GM10266 (cell line): ENCODE measurements around the gene TNIP1.

Experiments used
- DNase-seq: peaks from one replicate; pipeline ENCODE4 v3.0.0; 2012; ENCODE audit errors: extremely low spot score
- TF ChIP-seq, protein P1 (sequence below): IDR thresholded peaks from 2 replicates; pipeline ENCODE4 v1.5.1; 2012; ENCODE audit warnings: mild to moderate bottlenecking, low read depth; ENCODE audit not compliant: control insufficient read depth, insufficient read depth; ENCODE audit errors: missing control alignments

The TNIP1 gene

DNA sequence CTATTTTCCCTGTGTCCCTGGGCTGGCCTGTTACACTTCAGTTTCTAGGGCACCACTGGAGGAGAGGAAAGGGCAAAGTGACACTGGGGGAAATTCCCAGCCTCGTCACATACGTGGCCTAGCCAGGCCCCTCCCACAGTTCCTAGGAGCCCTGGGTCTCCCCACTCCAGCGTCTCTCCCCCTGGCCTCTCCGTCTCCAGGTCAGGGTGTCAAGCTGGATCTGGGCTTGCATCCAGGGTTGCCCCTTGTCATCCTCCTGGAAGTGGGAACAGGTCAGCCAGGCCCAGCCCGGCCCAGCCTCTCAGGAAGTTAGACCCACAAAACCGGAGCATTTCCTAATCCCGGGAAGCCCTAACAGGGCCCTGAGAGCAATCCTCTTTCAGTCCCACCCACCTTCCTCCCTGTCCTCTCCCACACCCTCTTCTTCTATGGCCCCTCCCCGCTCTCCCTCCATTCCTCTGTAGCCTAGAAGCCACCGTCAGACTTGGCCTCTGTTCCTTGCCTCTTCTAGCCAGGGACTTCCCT lies 4.7 kb upstream of the TNIP1 start:
- TF ChIP-seq, protein P1, sequence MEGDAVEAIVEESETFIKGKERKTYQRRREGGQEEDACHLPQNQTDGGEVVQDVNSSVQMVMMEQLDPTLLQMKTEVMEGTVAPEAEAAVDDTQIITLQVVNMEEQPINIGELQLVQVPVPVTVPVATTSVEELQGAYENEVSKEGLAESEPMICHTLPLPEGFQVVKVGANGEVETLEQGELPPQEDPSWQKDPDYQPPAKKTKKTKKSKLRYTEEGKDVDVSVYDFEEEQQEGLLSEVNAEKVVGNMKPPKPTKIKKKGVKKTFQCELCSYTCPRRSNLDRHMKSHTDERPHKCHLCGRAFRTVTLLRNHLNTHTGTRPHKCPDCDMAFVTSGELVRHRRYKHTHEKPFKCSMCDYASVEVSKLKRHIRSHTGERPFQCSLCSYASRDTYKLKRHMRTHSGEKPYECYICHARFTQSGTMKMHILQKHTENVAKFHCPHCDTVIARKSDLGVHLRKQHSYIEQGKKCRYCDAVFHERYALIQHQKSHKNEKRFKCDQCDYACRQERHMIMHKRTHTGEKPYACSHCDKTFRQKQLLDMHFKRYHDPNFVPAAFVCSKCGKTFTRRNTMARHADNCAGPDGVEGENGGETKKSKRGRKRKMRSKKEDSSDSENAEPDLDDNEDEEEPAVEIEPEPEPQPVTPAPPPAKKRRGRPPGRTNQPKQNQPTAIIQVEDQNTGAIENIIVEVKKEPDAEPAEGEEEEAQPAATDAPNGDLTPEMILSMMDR = no peak
- DNase-seq = no peak

DNA sequence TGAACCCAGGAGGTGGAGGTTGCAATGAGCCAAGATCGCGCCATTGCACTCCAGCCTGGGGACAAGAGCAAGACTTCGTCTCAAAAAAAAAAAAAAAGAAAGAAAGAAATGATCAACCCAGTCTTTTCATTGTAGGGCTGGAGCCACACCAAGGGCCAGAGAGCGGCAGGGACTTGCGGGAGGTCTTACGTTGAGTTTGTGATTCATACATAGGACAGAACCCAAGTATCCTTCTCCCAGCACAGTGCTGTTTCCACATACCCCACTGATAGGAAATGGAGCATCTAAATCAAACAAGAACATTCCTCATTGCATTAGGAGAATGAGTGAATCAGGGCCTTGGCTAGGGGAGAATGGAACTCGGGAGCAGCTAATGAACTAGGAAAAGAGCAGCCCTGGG lies 3.5 kb upstream of the TNIP1 start:
- TF ChIP-seq, protein P1 = no peak
- no peak for DNase-seq

DNA sequence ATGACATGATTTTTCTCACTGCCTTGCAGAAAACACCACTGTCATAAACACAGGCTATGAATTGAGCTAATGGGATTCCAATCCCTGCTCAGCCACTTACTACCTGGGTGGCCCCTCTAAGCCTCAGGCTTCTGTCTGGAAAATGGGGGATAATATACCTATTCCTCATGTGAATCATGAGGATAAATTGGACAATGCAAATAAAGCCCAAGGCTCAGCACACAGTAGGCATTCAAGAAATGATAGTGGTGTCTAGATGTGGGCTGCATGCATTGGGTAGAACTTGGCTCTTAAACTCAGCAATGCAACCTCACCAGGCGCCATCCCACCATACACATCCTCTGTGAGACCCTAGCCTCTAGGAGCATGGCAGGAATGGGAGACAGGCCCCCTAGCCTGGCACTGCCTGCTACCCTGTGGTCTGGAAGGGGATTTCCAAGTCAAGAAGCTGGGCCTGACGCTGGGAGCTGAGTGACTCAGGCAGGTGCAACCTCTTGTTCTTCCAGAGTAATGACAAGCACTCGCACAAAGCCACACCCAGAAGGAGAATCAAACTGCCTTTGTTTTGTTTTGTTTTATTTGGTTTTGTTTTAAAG lies 2.3 kb upstream of the TNIP1 start:
- TF ChIP-seq, protein P1 = no peak
- no peak for DNase-seq

DNA sequence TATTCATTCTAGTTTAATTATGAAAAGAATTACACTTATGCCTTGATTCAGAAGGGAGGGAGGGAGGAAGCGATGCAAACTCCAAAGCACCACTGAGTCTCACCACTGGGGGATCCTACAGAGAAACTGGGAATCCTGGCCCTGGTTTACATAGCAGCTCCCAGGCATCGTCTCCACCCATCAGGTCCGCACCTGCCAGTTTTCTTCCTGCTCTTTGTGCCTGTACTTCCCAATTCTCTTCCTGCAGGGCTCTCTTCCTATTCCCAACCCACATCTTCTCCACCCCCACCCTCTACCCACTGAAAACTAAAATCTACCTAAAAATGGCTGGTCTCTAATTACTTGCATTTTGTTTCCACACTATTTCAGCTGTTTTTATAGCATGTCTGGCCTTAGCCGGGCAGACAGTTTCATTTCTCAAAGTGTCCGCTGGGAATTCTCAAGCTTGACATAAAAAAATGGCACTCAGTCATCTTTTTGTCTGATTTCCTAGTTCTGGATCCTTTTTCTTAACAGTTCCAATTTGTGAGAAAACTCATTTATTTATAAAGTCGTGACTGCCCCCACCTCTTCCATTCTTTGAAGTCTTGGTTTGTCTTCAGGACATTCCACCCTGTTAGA lies 1.6 kb upstream of the TNIP1 start:
- TF ChIP-seq, protein P1 = no peak
- no peak for DNase-seq

DNA sequence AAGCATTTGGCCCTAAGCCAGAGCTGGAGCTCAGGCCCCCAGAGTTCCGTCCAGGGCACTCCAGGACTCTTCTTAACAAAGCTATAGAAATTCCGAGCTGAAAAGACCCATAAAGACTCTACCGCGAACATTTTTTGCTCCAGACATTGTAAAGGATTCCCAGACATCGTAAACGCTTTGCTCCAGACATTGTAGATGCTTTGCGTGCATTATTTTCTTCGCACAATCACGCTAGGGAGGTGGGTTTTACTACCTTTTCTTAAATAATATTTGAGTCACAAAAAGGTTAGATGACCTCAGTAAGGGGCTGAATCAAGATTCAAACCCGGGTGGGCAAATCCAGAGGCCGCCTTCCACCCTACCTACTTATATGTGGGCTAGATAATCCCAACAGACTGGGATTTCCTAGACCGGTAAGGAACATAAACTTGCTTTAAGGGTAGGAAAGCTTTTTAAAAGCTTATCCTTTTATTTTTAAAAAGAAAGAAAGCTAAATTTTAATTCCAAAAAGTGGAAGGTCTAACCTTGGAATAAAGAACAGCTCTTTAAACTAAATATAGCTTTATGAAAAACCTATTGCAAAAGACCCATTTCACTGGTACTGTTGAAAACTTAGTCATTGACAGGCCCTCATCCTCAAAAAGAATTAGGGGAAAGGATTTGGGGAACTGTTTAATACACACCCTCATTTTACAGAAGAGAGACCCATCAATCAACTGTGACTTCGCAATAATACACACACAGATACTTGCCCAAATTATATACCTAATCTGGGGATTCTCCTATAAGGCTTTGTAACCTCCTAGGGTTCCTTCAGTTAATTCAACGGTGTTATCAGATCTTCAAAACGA lies 822 bp upstream of the TNIP1 start:
- TF ChIP-seq, protein P1 = no peak

DNA sequence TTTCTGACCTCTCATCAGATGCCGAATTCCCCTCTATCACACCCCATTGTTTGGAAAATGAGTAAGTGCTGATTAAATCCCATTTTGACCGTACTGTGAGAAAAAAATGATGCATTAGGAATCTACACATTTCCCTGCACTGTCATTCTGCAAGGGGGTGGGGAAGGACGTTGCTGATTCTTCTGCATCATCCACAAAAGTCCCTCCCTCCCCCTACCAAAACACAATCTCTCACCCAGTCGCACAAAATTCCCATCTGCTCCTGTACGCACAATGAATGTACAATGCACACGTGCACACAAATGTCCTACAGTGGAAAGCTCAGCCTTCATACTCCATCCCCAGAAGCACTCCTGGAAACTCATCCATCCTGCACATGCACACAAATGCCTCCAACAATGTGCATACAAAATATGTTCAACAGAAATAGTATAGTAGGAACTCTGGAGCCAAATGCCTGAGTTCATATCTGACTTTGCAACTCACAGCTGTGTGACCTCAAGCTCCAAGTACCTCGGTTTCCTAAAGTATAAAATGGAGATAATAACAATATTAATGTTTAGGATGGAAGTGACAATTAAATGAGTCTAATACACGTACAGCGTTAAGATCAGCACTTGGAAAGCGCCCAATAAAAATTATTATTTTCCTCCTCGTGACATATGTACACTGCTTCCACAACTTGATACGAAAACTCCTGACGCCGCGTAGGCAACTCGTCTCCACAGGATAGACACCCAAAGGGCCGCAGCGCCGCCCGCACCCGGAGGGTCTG lies 809 bp downstream of the TNIP1 start:
- TF ChIP-seq, protein P1 = no peak
- peak; percentile 42 for DNase-seq

More for the DNA sequence above, 822 bp upstream of the TNIP1 start:
- DNase-seq = no peak
